Esophagus (tissue), 2 donors: ENCODE measurements around the gene STAM. TPM values are rescaled to one million over a fixed set of nuclear protein-coding genes. Genes with fewer than 3 reads are reported as not detected.
A peak's percentile ranks its signal among the peaks of the same experiment; 100 is the strongest.

Source experiments
- H3K27ac ChIP-seq, 2 donors: one replicate each; pipeline ENCODE4 v1.5.1; 2013; ENCODE audit warnings: low read depth in 2 of 2, mild to moderate bottlenecking in 2 of 2, inconsistent platforms in 1 of 2, low read length in 1 of 2, moderate library complexity in 1 of 2
- H3K27me3 ChIP-seq, 2 donors: one replicate each; pipeline ENCODE4 v1.6.1; 2013; ENCODE audit warnings: low read length in 2 of 2, control low read depth in 1 of 2, mild to moderate bottlenecking in 1 of 2; ENCODE audit not compliant: insufficient read depth in 2 of 2, control insufficient read depth in 1 of 2
- H3K36me3 ChIP-seq, 2 donors: one replicate each; pipeline ENCODE4 v1.6.1; 2013; ENCODE audit warnings: low read length in 1 of 2; ENCODE audit not compliant: control insufficient read depth in 2 of 2, insufficient read depth in 2 of 2
- H3K4me1 ChIP-seq, 2 donors: one replicate each; pipeline ENCODE4 v1.6.1; 2013; ENCODE audit warnings: low read length in 1 of 2; ENCODE audit not compliant: control insufficient read depth in 2 of 2, insufficient read depth in 2 of 2
- H3K4me3 ChIP-seq, 2 donors: one replicate each; pipeline ENCODE4 v1.5.1; 2013; ENCODE audit warnings: low read length in 2 of 2, mild to moderate bottlenecking in 2 of 2, low read depth in 1 of 2, moderate library complexity in 1 of 2
- H3K9me3 ChIP-seq, 2 donors: one replicate each; pipeline ENCODE4 v1.6.1; 2013; ENCODE audit warnings: mild to moderate bottlenecking in 2 of 2, low read depth in 1 of 2, low read length in 1 of 2, moderate library complexity in 1 of 2; ENCODE audit not compliant: control insufficient read depth in 2 of 2, insufficient read depth in 1 of 2
- WGBS, 2 donors: extraction: QIAGEN DNeasy Blood & Tissue Kit; methylation state at CpG; one replicate each; pipeline ENCODE4 v1.1.7; 2013; 5-methylcytosine and 5-hydroxymethylcytosine counted together
- polyA plus RNA-seq, 2 donors: library from polyadenylated mRNA; stranded (reverse); fragments of 200-250 nt; gene quantifications; one replicate each; pipeline ENCODE4 v1.2.3, GENCODE V29; 2013
- donor health status: healthy with polysubstance abuse.
- donor health status: Bipolar disorder and iron deficiency.

STAM gene
- polyA plus RNA-seq, result 1 to 10 TPM; 7.9 to 9.3 TPM

- H3K36me3 ChIP-seq, result no peaks in the 10 kb centered on the region
- H3K4me1 ChIP-seq, result peaks cover 0 to 2% of the 10 kb centered on the region in 2 donors
- 0 to 1% methylated on average over 37 of the region's 37 CpGs for WGBS, 2 donors
Measured at GRCh38 chr10:17643755-17644484, at the start of gene STAM. TSS of gene STAM (plus strand) at chr10:17644151. CDS start at chr10:17644340, 189 bp downstream.

GRCh38 chr10:17597386-17597785, 46.6 kb upstream of the STAM start:
- Histone ChIP-seq H3K27ac (no peak overlapping the region), H3K27me3 (no peaks in the 10 kb centered on the region), H3K4me1 (no peaks in the 10 kb centered on the region), H3K36me3 (peaks cover 0 to 2% of the 10 kb centered on the region in 2 donors), H3K4me3 (no peak overlapping the region), H3K9me3 (no peaks in the 10 kb centered on the region)
- 75 to 79% methylated on average over 3 of the region's 3 CpGs for WGBS, 2 donors

More at GRCh38 chr10:17643755-17644484, at the start of gene STAM:
- Histone ChIP-seq H3K4me3 (peak within 1 kb of the TSS; percentile 73 to 94), H3K27me3 (no peaks in the 10 kb centered on the region), H3K9me3 (no peaks in the 10 kb centered on the region), H3K27ac (peak within 1 kb of the TSS; percentile 94 to 99)

GRCh38 chr10:17599089-17599488, 44.9 kb upstream of the STAM start:
- WGBS, 2 donors, result 58 to 59% methylated on average over 8 of the region's 8 CpGs
- no peaks in the 10 kb centered on the region for H3K4me1 ChIP-seq
- H3K4me3 ChIP-seq, result no peak overlapping the region
- H3K27me3 ChIP-seq, result no peaks in the 10 kb centered on the region
- no peaks in the 10 kb centered on the region for H3K36me3 ChIP-seq
- no peak overlapping the region for H3K27ac ChIP-seq
- no peaks in the 10 kb centered on the region for H3K9me3 ChIP-seq

- Histone ChIP-seq H3K4me3 (no peak overlapping the region), H3K27ac (no peak overlapping the region), H3K9me3 (no peaks in the 10 kb centered on the region), H3K27me3 (no peaks in the 10 kb centered on the region), H3K36me3 (no peaks in the 10 kb centered on the region), H3K4me1 (no peaks in the 10 kb centered on the region)
- WGBS, 2 donors, result 84 to 85% methylated on average over 6 of the region's 6 CpGs
Measured at GRCh38 chr10:17605936-17606335, 38.0 kb upstream of the STAM start.

DNA sequence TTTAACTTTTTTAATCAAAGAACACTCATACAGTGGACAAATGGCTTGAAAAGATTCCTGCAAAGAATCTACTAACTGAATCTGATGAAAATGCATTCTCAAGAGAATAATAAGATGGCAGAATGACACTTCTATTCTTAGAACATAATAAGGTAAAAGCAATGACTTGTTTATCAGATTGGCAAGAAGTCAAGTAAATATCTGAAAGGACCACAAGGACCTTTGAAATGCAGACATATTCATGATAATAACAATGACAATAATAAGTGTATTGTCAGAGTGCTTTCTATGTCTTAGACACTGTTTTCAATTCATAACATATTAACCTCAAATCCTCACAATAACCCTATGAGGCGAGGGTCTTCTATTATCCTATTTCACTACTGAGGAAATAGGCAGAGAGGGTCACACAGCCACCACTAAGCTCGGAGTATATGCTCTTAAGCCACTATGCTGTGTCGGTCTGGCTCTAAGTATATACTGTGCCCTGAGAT, 37.4 kb upstream of the STAM start:
- Histone ChIP-seq H3K36me3 (no peaks in the 10 kb centered on the region), H3K27ac (no peak overlapping the region), H3K9me3 (no peaks in the 10 kb centered on the region), H3K4me3 (no peak overlapping the region), H3K4me1 (no peaks in the 10 kb centered on the region), H3K27me3 (no peaks in the 10 kb centered on the region)
- WGBS, 2 donors, result 73 to 79% methylated on average over 3 of the region's 3 CpGs

DNA sequence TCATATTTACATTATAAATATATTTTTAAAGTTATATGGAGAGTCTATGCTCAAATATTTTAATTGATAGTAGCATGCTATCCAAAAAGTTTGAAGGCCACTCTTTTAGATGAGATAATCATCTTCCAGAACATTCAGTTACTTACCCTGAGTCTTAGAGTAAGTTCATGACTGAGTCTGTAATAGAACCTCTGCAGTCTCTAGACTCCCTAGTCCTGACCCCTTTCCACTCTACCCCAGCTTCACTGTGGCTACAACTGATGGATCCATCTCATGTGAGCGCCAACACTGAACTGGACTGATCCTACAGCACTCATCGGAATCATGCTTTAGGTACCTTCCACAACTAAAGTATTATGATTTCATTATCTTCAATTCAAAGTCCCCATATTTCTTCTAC, 36.9 kb upstream of the STAM start:
- Histone ChIP-seq H3K9me3 (no peaks in the 10 kb centered on the region), H3K27ac (no peak overlapping the region), H3K27me3 (no peaks in the 10 kb centered on the region), H3K4me3 (no peak overlapping the region), H3K36me3 (no peaks in the 10 kb centered on the region), H3K4me1 (no peaks in the 10 kb centered on the region)
- WGBS, 2 donors, result 65 to 66% methylated on average over 2 of the region's 2 CpGs

DNA sequence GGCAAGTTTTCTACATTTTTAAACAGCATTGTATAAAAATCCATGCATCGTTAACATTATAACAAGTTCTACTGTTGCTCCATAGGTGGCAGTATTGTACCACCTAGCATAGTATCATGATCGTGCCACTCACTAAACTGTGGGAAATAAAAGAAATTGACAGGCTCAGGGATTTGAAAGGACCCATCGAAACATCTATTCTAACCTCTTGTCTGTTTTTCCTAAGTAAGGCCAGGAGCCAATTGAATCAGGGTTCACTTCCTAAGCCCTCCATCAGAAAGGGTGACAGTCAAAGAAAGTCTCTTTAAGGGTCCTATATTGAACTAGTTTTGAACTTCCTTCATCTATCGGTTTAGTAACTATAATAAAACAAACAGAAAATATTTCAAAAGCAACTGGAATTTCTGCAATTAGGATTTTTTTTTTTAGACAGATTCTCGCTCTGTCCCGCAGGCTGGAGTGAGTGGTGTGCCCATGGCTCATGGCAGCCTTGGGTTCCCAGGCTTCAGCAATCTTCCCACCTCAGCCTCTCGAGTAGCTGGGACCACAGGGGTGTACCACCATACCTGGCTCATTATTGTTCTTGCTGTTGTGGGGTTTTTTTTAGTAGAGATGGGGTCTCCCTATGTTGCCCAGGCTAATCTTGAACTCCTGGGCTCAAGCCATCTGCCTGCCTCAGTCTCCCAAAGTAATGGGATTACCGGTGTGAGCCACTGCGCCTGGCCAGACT, 36.2 kb upstream of the STAM start:
- Histone ChIP-seq H3K9me3 (no peaks in the 10 kb centered on the region), H3K4me1 (no peaks in the 10 kb centered on the region), H3K27me3 (no peaks in the 10 kb centered on the region), H3K36me3 (no peaks in the 10 kb centered on the region), H3K27ac (peak overlapping the region in 1 of 2 donors; percentile 4), H3K4me3 (no peak overlapping the region)
- WGBS, 2 donors, result 58 to 59% methylated on average over 9 of the region's 9 CpGs

- Histone ChIP-seq H3K4me3 (no peak overlapping the region), H3K9me3 (no peaks in the 10 kb centered on the region), H3K27me3 (no peaks in the 10 kb centered on the region), H3K36me3 (no peaks in the 10 kb centered on the region), H3K4me1 (no peaks in the 10 kb centered on the region), H3K27ac (no peak overlapping the region)
- WGBS, 2 donors, result 86 to 89% methylated on average over 13 of the region's 13 CpGs
Measured at GRCh38 chr10:17609523-17610079, 34.4 kb upstream of the STAM start.

- peak overlapping the region; percentile 75 to 90 for H3K27ac ChIP-seq
- no peaks in the 10 kb centered on the region for H3K36me3 ChIP-seq
- no peaks in the 10 kb centered on the region for H3K4me1 ChIP-seq
- peak overlapping the region; percentile 76 to 86 for H3K4me3 ChIP-seq
- H3K27me3 ChIP-seq, result no peaks in the 10 kb centered on the region
- WGBS, 2 donors, result 4% methylated on average over 30 to 48 of the region's 48 CpGs
- H3K9me3 ChIP-seq, result no peaks in the 10 kb centered on the region
Measured at GRCh38 chr10:17616403-17617030, 27.4 kb upstream of the STAM start.
